Right lobe of liver (tissue), 4 donors: ENCODE measurements around the gene FBXL14.

Source experiments
- POLR2A ChIP-seq: fragments of 450-650 bp; IDR thresholded peaks from one replicate; pipeline ENCODE4 v1.6.1; 2017; ENCODE audit warnings: antibody characterized with exemption, mild to moderate bottlenecking
- TF ChIP-seq, protein P1 (sequence below), 4 donors: fragments of 200-600 bp in 3 of 4; fragments of 450-650 bp in 1 of 4; IDR thresholded peaks; one replicate each; pipeline versions ENCODE4 v1.5.1 to v1.8.0; 2016 to 2022; ENCODE audit warnings: antibody characterized with exemption in 4 of 4, mild to moderate bottlenecking in 2 of 4
- donor health status: DM: no; HTN: no; CAD: no.
- donor health status: DM: no; HTN: no; CAD: no.
- donor health status: DM: no; HTN: yes; CAD: no.

DNA sequence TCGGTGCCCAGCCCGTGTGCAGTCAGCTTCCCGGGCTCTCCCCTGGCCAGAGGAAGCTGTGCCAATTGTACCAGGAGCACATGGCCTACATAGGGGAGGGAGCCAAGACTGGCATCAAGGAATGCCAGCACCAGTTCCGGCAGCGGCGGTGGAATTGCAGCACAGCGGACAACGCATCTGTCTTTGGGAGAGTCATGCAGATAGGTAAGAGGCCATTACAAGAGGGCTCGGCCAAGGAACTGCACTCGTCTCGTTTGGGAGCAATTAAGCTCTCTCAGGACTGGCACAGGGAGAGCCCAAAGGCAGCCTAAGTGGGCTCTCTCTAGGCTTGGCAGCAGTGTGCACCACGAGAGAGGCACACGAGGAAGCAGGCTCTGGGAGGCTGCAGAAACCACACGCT lies 38.3 kb upstream of the FBXL14 start:
- no peak for TF ChIP-seq POLR2A
- TF ChIP-seq, protein P1, sequence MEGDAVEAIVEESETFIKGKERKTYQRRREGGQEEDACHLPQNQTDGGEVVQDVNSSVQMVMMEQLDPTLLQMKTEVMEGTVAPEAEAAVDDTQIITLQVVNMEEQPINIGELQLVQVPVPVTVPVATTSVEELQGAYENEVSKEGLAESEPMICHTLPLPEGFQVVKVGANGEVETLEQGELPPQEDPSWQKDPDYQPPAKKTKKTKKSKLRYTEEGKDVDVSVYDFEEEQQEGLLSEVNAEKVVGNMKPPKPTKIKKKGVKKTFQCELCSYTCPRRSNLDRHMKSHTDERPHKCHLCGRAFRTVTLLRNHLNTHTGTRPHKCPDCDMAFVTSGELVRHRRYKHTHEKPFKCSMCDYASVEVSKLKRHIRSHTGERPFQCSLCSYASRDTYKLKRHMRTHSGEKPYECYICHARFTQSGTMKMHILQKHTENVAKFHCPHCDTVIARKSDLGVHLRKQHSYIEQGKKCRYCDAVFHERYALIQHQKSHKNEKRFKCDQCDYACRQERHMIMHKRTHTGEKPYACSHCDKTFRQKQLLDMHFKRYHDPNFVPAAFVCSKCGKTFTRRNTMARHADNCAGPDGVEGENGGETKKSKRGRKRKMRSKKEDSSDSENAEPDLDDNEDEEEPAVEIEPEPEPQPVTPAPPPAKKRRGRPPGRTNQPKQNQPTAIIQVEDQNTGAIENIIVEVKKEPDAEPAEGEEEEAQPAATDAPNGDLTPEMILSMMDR (IDR thresholded peaks at IDR 0.05), result no peak
